SK-N-SH treated with all-trans-retinoic acid at 6 μM for 48 hours (cell line): Measurements from ENCODE around the gene CFAP61.

Experiments
- OSR1 ChIP-seq: fragments of 250-450 bp; sonication (Bioruptor Pico); IDR thresholded peaks from 2 replicates; pipeline ENCODE4 v1.8.0; 2022; ENCODE audit warnings: moderate library complexity, mild to moderate bottlenecking, inconsistent platforms
- PATZ1 ChIP-seq: fragments of 250-450 bp; sonication (Bioruptor Pico); IDR thresholded peaks from 2 replicates; pipeline ENCODE4 v1.8.0; 2020; ENCODE audit warnings: mild to moderate bottlenecking, moderate library complexity, borderline replicate concordance
- POU6F1 ChIP-seq: fragments of 250-450 bp; sonication (Bioruptor Pico); IDR thresholded peaks from 2 replicates; pipeline ENCODE4 v1.8.0; 2021; ENCODE audit warnings: low read depth, mild to moderate bottlenecking, moderate library complexity, borderline replicate concordance
- ZFP3 ChIP-seq: fragments of 250-450 bp; sonication (Bioruptor Pico); IDR thresholded peaks from 2 replicates; pipeline ENCODE4 v1.5.0; 2020; ENCODE audit warnings: mild to moderate bottlenecking, moderate library complexity
- ZFP30 ChIP-seq: fragments of 450-650 bp; formaldehyde crosslinking; IDR thresholded peaks from 2 replicates; pipeline ENCODE4 v1.5.0; 2022; ENCODE audit warnings: mild to moderate bottlenecking, moderate library complexity

- TF ChIP-seq ZFP30 (CRISPR knock-in tag) = no peak
- no peak for TF ChIP-seq POU6F1 (CRISPR knock-in tag)
- no peak for TF ChIP-seq ZFP3 (CRISPR knock-in tag)
- no peak for TF ChIP-seq PATZ1 (CRISPR knock-in tag)
- TF ChIP-seq OSR1 (CRISPR knock-in tag) = no peak
These were observed 37.7 kb upstream of the CFAP61 start for GRCh38 chr20:20014659-20015058.
